OCI-LY1 (cell line): ENCODE measurements around the gene TEX13A.
"Not testable (repeated sequence)": the region's sequence is repeated elsewhere in the genome, so short reads cannot be mapped to it uniquely, and the experiment has no call there.

ENCODE experiments used
- CTCF ChIP-seq: fragments of 200-600 bp; sonication (generic), shearing (Covaris generic); IDR thresholded peaks from 2 replicates; pipeline ENCODE4 v1.5.1; 2017; ENCODE audit warnings: mild to moderate bottlenecking, antibody characterized with exemption, low read length, moderate library complexity, mixed read lengths
- EZH2 ChIP-seq: fragments of 200-600 bp; sonication (generic), shearing (Covaris generic); IDR thresholded peaks from 2 replicates; pipeline ENCODE4 v1.8.0; 2017; ENCODE audit warnings: borderline replicate concordance, mixed run types, mild to moderate bottlenecking, antibody characterized with exemption, low read length, moderate library complexity, mixed read lengths

GRCh38 chrX:105237407-105237806, 16.9 kb upstream of the TEX13A start:
- TF ChIP-seq CTCF, EZH2: not testable (repeated sequence)
